GM19023 (cell line): Measurements from ENCODE around the gene POR.

Experiments used
- ATAC-seq: cut with Tn5 transposase; IDR thresholded peaks from one replicate; pipeline ENCODE4 v1.9.1; 2021; ENCODE audit warnings: mild to moderate bottlenecking, moderate library complexity; ENCODE audit not compliant: unreplicated experiment

The POR gene

GRCh38 chr7:75971309-75971960, 56.5 kb downstream of the POR start:
- no peak for ATAC-seq

DNA sequence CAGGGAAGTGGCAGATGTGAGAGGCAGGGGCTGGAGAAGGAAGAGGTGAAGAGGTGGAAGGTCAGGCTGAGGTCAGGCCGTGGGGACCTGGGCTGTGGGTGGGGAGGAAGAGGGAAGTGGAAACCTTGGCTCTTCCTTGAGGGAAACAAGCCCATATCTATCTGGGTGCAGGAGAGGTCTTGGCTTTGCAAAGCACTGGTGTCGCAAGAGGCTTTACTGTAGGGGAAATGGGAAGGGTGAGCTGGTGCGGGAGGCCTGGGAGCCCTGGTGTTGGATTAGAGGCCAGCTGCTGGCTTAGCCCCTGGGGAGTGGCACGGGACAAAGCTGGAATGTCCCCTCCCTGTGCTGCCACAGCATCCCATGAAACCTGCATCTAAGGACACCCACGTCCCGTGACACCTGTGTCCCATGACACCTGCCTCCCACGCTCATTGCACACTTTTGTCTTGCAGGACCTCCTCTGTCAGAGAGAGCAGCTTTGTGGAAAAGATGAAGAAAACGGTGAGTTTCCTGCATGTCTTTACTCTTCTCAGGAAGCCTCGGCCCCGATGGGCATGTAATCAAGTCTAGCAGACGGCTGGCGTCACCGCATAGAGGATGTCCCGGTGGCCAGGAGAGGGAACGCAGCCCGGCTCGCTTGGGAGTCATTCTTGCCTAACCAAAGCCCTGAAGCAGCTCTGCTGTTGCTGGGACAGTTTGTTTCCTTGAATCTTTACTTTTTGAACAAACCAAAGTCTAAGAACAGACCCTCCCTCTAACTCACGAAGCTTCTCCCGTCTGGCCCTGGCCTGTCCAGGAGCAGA, 57.2 kb downstream of the POR start:
- no peak for ATAC-seq

- no peak for ATAC-seq
These were observed 62.8 kb downstream of the POR start for GRCh38 chr7:75977743-75978142.

GRCh38 chr7:75979759-75980429, 64.9 kb downstream of the POR start:
- no peak for ATAC-seq

- ATAC-seq: no peak
These were observed 65.7 kb downstream of the POR start for GRCh38 chr7:75980430-75981202.

DNA sequence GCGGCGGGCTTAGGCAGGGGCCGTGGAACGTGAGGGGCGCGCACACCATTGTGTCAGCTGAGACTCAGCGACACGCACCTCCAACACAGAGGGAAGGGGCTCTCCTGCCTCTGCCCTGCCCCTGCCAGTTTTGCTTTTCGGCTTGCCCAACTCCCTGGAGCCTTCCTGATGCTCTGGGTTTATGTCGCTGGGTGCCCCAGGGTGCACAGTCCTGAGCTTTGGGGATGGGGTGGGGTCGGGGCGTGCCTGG, 66.2 kb downstream of the POR start:
- ATAC-seq: no peak

DNA sequence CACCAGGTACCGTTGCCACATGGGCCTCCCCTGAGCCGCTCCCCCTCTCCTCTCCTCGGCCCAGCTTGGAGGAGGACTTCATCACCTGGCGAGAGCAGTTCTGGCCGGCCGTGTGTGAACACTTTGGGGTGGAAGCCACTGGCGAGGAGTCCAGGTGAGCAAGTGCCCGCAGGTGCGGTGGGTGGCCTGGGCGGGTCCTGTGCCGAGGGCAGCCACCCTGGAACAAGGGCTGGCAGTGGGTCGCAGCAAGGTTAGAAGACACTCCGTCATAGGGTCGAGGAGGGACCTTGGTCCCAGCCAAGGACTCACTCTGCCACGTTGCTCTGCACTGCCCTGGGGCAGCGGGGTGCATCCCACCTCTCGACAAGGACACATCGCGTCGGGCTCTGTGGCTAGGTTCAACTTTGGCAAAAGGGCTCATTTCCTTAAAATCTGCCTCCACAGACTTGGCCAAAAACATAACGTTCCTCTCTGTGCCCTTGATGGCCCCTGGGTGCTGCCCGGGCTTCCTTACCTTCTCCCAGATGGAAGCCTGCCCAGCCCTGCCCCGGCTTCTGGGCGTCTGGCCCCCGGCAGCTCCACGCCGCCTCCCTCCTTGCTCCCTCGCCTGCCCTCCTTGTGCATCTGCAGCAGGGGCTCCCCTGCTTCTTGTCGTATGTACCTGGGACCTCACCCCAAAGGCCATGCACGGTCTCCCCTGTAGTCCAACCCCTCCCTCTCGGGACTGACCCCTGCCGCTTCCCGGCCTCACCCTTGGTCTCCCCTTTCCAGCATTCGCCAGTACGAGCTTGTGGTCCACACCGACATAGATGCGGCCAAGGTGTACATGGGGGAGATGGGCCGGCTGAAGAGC, 66.7 kb downstream of the POR start:
- no peak for ATAC-seq

DNA sequence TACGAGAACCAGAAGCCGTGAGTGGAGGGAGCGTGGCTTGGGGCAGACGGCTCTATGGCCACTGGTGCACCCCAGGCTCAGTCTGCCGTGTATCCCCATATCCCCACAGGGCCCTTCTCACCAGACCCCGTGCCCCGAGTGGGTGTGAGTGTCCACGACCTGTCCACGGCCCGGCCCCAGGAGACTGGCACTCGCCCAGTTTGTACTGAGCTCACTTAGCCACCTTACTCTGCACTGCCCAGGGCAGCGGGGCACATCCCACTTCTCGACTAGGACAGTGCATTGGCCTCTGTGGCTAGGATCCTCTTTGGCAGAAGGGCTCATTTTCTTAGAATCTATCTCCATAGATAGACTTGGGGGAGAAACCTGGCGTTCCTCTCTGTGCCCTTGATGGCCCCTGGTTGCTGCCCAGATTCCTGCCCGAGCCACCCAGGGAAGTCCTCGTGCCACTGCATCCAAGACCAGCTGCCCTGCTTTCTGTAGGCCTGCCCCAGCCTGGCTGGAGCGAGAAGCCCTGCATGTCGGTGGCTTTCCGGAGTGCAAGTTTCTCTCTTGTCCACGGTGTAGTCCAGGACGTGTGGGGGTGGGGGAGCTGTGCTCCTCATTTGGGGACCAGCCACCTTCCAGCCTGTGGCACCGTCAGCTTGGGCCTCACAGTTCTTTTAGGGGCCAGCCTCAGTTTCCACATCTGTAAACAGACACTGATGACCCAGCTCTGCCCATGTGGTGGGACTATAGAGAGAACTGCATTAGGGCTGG, 67.5 kb downstream of the POR start:
- no peak for ATAC-seq

- no peak for ATAC-seq
These were observed 68.6 kb downstream of the POR start for GRCh38 chr7:75983471-75984129.

GRCh38 chr7:75984130-75985008, 69.4 kb downstream of the POR start:
- ATAC-seq: no peak

DNA sequence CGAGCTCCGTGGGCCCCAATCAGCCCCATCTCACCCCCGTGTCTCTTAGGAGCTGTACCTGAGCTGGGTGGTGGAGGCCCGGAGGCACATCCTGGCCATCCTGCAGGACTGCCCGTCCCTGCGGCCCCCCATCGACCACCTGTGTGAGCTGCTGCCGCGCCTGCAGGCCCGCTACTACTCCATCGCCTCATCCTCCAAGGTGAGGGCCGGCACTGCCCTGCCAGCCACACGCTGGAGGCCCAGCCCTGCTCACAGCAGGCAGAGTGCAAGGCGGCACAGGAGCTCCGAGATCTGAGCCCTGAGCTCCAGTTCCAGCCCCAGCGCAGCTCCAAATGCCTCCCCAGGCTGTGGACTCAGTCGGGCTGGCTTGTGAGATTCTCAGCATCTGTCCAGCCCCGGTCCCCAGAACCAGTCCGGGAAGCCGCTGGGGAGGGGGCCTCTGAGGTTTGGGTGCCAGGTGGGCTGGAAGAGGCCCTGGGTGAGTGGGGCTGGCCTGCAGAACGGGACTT, 70.1 kb downstream of the POR start:
- ATAC-seq: no peak

DNA sequence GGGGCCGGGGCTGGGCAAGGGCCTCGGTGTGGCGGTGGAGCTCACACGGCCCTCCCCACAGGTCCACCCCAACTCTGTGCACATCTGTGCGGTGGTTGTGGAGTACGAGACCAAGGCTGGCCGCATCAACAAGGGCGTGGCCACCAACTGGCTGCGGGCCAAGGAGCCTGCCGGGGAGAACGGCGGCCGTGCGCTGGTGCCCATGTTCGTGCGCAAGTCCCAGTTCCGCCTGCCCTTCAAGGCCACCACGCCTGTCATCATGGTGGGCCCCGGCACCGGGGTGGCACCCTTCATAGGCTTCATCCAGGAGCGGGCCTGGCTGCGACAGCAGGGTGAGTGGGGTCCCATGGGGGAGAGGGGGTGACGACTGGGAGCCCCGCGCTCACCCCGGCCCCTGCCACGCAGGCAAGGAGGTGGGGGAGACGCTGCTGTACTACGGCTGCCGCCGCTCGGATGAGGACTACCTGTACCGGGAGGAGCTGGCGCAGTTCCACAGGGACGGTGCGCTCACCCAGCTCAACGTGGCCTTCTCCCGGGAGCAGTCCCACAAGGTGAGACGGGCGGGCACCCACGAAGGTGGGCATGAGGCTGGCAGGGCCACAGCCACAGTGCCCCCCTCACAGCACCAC, 70.7 kb downstream of the POR start:
- ATAC-seq: no peak

DNA sequence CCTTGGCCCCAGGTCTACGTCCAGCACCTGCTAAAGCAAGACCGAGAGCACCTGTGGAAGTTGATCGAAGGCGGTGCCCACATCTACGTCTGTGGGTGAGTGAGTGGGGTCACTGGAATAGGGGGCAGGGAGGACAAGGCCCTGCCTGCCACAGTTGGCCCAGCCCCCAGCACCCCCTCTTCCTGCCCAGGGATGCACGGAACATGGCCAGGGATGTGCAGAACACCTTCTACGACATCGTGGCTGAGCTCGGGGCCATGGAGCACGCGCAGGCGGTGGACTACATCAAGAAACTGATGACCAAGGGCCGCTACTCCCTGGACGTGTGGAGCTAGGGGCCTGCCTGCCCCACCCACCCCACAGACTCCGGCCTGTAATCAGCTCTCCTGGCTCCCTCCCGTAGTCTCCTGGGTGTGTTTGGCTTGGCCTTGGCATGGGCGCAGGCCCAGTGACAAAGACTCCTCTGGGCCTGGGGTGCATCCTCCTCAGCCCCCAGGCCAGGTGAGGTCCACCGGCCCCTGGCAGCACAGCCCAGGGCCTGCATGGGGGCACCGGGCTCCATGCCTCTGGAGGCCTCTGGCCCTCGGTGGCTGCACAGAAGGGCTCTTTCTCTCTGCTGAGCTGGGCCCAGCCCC, 71.3 kb downstream of the POR start:
- ATAC-seq: no peak

DNA sequence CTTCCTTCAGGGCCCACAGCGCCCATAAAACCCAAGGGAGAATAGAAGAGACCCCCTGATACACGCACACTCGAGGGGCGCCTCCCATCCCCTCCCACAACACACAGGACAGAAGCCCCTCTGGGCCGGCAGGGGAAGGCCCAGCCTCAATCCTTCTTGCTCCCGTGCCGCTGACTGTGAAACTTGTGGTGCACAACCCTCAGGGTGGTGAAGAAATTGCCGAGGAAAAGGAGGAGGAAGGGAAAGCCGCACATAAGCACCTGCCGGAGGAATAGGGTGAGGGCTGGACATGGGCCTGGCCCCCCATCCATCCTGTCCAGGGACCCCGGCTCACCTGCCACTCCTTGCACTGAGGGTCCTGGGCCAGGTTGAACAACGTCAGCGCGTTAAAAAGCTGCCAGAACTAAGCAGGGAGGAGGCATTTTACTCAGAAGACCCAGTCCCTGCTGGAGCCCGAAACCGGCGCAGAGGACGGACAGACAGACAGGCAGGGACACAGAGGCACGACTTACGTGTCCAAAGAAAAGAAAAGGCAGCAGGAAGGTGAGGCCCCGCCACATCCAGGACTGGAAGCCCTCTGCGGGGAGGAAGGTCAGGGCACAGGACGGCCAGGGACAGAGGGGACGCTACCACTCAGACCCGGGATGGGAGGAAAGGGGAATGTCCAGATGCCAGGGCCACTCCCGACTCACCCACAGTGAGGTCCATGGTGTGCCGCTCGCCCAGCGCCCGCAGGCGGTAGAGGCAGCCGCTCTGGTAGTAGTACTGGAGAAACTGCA, 72.3 kb downstream of the POR start:
- no peak for ATAC-seq

GRCh38 chr7:75987805-75988567, 73.0 kb downstream of the POR start:
- no peak for ATAC-seq
